ENCODE data around the gene AGAP1.

- TF ChIP-seq POLR2A (IDR thresholded peaks at IDR 0.05) (no peak), CTCF (IDR thresholded peaks at IDR 0.05) (no peak)
Observed at GRCh38 chr2:235510318-235510717, 16.5 kb downstream of the AGAP1 start.

Measured in thyroid gland (tissue), 4 donors.